Dermis blood vessel endothelial cell (primary cell): ENCODE results near the gene NPC1L1. TPM values are rescaled to one million over a fixed set of nuclear protein-coding genes. Genes with fewer than 3 reads are reported as not detected.
A peak's percentile ranks its signal among the peaks of the same experiment; 100 is the strongest.

ENCODE experiments used
- DNase-seq: peaks from one replicate; pipeline ENCODE4 v3.0.0; 2010
- total RNA-seq: library from RNA; depleted of rRNA; stranded (reverse); fragments of >200 nt; gene quantifications from 2 replicates; pipeline ENCODE4 v1.2.3, GENCODE V29; 2014

The NPC1L1 gene
- total RNA-seq, 1 donor from 2014 or later, result not detected

DNA sequence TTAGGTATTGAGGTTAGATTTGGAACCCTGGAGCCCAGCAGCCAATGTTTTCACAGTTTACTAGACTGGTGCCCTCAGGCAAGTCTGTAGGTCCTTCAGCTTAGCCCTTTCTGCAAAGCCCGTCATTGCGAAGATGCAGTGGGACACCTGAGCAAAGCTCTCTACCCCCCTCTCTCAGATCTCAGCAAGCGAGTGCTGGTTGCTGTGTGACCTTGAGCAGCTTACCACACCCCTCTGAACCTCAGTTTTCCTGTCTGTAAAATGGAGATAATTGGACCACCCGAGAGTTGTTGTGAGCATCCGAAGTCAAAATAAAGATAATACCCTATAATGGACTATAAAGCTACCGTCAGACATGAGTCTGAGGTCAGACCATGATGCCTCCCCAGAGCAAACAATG, 3.7 kb downstream of the NPC1L1 start:
- DNase-seq, result no peak

DNA sequence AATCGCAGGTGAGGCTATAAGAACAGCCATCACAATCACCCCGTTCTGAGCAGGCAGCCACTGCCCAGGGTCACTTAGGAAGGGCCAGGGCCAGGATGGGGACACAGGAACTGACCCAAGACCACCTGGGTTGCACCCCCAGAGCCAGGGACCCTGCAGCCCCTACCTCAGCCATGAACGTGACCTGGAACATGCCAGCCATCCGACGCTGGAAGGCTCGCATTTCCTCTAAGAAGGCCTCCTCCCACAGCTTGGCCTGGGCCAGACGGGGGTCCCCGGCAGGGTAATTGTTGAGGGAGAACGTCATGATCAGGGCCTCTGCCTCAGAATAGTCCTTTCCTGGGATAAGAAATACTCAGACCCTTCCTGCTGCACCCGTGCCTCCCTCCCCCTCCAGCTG, 5.0 kb downstream of the NPC1L1 start:
- DNase-seq, result no peak

DNA sequence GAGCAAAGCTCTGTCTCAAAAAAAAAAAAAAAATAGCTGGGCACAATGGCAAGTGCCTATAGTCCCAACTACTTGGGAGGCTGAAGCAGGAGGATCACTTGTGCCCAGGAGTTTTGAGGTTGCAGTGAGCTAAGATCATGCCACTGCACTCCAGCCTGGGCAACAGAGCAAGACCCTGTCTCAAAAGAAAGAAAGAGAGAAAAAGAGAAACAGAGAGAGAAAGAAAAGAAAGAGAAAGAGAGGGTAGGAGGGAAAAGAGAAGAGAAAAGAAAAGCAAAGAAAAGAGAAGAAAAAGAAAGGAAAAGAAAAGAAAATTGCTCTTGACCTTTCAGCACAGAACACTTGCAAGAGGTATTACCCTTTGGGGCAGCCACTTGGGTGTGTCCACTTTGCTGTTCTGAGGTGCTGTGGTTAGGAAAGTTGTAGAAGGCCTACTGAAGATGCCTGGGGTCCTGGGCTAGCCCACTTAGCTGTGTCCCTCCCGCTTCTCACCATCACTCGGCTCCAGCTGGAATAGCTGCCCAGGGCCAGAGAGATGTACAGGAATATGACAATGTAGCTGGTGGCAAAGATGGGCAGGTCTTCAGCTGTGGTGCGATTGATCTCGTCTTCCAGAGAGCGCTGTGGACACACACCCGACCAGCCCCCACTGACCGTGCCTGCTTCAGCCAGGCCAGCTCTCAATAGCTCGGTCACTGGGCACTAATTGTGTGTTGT, 5.6 kb downstream of the NPC1L1 start:
- DNase-seq, result no peak

DNA sequence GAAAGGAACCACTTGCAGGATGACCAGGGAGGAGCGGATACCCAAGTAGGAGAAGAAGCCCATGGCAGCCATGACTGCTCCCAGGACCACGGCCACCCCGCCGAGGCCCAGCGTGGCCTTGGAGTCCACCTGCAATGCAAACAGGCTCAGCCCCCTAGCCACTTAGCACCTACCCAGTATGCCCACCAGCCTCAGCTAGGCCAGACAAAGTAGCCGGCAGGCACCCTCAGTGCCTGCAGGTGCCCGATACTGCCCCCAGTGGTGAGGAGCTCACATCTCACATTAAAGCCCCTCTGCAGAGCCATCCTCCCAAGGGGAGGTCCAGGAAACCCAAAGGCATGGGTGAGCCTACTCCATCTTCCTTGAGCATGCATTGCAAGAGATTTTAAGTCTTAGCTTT, 6.6 kb downstream of the NPC1L1 start:
- peak; percentile 57 for DNase-seq

DNA sequence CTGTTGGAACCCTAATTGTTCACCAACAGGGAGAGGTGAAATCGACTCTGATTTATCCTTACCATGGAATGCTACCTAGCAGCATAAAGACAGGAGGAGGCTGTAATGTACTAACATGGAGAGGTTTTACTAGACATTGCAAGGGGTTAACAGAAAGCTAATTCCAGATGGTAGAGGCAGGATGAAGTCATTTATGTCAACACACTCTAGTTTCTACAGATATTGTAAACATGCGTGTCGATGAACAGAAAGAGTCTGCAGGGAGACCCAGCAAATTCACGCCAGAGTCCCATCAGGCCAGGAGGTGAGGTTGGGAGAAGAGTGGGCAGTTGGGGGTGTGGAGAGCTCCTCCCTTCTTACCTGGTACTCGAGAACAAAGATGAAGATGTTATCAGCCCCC, 7.0 kb downstream of the NPC1L1 start:
- DNase-seq, result no peak

DNA sequence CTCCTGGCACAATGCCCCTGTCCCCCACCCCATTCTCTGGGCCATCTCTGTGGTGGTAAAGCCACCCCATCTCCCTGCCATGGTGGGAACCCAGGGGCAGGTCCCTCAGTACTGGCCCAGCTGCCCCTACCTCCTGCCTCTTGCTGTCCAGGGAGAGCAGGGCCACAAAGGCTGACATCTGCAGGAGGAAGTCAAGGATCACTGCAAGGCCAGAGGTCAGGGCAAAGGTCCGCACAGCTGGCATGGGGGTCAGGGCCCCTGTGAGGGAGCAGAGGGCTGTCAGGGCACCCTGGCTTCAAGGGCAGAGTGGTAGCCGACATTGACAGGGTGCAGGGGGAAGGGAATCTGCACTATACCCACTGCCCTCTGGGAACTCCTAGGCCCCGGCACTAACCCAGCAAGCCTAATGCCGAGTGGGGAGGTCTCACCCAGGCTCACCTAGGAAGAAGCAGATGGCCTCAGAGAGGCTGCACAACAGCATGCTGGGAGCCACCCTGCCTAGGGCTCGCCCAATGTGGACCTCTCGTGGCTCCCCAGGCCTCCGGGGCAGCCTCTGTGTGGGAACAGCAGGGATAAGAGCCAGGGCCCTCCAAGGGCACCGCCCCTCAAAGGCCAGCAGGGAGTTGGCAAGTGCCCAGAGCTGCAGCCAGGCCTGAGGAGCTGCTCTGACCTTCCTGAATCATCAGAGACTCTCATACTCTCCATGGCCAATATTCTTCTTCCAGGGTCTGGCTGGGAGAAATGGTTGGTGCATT, 7.7 kb downstream of the NPC1L1 start:
- no peak for DNase-seq

DNA sequence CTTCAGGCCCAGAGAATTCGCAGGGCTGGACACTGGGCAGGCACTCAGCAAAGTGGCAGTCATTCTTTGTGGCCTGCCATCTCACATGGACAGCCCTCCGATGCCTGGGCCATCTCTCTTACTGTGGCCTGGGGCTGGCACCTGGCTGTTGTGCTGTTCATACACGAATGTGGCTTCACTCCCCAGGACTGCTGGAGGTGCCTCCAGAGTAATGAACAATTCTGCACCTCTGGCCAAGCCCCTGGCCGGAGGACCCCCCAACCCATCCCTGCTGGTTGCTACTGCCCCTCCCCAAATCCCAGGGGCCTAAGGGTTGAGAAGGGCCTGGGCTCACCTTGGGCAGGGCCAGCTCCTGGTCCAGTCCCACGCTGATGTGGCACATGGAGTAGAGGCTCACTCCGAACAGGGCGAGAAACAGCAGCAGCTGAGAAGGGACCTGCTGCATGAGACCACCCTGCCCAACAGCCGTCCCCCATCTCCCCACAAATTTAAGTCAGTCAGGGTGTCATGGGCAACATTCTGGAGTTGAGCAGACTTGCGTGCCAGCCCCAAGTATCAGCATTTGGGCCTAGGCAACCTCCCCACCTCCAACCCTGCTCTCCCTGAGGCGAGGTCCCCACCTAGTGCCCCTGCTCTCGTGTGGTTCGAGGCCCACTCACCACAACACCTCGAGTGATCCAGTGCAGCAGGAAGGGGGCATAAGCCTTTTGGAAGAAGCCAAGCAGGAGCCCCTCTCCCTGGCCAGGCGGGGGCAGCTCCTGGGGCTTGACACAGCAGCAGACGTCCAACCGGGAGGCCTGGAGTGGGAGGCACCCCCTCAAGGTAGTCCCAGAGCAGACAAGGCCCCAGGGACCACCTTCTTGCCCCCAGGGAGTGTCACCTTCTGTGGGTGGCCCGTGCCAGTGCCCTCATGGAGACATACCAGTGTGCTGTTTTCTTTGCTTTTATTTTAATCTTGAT, 9.4 kb downstream of the NPC1L1 start:
- DNase-seq, result no peak

DNA sequence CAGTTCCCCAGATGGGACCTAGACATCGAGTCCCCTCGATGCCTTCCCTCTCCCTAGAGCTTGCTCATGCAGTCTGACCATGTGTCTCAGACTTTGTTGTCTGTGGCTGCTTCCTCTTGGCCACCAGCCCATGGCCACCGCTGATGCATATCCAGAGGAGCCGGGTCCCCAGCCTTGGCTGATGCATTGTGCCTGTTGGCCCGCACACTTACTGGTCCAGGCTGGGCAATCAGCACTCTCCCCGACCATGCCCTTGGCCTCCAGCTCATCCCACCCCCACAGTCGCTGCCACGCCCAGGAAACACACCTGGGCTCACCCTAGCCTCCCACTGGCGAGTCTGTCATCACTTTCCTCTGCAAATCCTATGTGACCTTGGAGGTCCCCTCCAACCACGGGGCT, 10.1 kb downstream of the NPC1L1 start:
- DNase-seq, result no peak

DNA sequence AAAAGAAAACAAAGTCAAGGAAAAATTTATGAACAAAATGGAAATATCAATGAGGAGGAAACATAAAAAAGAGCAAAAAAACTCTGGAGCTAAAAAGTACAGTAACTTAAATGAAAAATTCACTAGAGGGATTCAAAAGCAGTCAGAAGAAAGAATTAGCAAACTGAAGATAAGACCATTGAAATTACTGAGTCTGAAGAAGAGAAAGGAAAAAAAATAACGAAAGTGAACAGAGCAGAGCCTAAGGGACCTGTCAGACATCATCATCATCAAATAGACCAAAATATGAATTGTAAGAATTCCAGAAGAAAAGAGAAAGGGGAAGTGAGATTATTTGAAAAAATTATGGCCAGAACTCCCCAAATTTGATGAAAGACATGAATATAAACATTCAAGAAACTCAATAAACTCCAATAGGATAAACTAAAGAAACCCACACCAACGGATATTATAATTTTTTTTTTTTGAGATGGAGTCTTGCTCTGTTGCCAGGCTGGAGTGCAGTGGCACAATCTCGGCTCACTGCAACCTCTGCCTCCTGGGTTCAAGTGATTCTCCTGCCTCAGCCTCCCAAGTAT, 16.2 kb downstream of the NPC1L1 start:
- no peak for DNase-seq

DNA sequence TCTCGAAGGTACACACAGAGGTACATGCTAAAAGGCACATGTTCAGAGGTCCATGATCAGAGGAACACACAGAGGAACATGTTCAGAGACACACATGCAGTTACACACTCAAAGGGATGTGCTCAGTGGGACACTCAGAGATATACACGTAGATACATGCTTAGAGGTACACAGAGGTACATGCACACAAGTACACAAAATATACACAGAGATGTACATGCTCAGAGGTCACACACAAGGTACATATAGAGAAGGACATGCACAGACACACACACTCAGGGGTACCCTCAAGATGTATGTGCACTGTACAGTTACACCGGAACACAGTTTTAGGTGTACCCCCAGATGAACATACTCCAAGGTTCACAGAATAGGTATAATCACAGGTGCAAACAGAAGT, 18.8 kb downstream of the NPC1L1 start:
- no peak for DNase-seq

DNA sequence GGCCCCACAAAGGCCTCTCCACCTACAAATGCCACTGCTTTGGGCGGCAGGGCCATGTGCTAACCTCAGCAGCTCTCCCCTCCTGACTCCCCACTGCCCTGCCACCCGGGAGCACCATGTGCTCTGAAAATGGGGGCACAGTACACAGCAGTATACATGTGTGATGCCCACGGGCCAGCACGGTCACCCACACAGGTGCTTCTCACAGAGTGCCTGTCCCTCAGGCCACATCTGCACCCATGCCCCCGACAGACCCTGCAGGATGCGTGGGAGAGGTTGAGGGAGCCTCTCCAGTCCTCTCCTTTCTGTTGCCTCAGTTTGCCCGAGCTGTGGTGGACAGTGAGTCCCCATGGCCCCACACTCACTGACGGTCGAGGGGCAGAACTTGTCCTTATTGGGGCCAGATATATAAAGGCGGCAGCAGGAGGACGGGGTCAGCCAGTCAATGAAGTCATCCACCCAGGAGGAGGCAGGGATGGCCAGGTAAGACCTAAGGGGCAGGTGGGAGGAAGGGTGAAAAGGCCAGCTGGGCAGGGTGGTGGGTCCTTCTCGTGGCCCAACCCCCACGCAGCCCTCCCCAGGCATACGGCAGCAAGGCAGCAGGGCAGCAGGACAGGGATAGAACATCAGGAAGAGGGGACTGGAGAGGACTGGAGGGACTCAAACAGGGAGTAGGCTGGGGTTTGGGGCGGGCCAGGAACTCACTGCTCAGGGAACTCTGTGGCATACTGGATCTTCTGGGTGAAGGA, 19.6 kb downstream of the NPC1L1 start:
- no peak for DNase-seq

DNA sequence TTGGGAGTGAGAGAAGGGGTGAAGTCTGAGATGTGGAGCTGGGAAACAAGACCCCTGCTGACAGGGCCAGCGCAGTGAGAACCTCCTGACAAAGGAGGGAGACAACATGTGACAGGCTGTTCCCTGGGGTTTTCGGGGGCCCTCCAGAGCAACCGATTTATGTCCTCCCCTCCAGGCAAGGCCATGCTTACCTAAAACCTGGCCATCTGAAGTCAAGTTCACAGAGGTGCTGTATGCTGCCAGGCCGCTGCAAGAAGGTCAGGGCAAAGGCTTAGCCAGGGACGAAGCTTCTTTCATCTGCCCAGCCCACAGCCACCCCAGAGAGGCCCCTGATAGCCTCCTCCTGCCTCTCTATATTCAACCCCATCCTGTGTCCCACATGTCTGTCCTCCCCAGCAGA, 20.6 kb downstream of the NPC1L1 start:
- no peak for DNase-seq

DNA sequence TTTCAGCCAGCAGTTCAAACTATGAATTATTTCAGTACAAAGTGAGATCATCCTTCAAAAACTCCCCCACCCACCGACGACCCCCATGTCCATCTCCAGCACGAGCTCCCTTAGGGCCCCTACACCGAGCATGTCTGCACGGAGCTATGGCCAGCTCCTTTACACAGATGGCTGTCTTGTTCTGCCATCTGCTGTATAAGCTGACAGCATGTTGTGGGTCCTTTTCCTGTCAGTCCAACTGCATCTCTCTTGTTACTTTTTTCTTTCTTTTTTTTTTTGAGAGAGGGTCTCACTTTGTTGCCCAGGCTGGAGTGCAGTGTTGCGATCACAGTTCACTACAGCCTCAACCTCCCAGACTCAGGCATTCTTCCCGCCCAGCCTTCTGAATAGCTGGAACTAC, 21.6 kb downstream of the NPC1L1 start:
- no peak for DNase-seq

DNA sequence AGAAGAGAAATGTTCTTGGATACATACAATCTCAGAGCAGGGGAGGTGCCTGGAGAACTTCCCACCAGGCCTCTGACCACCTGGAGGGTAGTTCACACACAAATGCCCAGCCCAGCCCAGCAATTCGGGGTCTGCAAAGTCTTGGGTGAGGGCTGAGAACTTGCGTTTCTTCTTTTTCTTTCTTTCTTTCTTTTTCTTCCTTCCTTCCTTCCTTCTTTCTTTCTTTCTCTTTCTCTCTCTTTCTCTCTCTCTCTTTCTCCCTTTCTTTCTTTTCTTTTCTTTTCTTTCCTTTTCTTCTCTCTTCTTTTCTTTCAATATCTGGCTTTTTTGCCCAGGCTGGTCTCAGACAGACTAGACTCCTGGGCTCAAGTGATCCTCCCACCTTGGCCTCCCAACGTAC, 22.4 kb downstream of the NPC1L1 start:
- no peak for DNase-seq

DNA sequence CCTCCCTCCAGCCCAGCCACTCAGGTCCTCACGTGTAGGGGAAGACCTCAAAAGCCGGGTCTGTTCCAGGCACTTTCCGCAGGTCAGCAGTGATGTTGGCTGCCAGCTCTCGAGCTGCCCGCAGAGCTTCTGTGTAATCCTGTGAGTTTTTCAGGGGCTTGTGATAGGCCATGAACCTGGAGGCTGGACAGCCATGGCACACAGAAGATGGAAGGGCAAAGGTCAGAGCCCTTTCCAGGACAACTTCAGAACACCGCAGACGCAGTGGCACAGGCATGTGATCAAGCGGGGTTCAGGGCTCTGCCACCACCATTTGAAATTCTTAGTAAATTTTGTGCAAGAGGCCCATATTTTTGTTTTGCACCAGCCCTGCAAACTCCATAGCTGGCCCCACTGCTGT, 24.0 kb downstream of the NPC1L1 start:
- no peak for DNase-seq

DNA sequence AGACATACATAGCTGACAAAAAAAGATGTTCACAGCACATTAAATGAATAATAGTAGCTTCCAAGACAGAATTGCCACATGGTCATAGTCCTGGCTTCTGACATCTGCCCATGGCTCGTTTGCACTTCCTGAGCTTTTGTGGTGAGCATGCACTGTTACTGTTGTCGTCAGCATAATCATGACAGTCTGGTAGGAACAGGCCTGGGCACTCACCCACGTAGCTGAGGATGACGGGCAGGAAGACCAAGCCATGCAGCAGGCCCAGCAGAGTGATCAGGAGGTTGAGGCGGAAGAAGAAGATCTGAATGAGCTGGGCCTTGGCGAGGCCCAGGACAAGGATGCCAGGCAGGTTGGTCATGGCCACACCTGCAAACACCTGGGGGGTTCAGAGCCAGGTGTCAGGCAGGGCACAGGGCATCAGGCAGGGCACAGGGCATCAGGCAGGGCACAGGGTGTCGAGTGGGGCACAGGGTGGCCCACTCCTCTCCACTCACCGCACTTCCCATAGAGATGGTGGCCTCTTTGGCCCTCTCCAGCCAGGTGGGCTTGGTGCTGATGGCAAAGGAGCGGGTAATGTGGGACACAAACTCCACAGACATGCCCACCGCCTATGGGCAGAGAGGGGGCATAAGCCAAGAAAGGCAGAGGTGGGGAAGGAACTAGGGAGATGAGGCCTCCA, 25.4 kb downstream of the NPC1L1 start:
- DNase-seq, result no peak

DNA sequence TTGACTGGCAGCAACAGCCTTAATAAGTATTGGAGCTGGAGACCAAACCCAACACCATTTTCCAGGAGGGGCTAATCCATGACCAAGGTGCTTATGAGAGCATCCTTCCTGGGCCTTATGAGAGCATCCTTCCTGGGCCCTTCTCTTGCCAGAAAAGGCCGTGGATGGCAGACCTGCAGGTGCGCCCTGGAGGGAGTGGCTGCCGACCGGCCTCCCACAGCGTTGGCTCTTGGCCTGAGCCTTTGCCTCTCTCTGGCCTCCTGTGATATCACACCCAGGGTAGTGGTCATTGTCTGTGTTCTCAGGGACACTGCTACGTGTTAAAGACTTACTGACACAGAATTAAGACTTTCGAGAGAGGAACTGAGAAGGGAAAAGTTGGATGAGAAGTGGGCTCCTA, 28.4 kb downstream of the NPC1L1 start:
- no peak for DNase-seq

DNA sequence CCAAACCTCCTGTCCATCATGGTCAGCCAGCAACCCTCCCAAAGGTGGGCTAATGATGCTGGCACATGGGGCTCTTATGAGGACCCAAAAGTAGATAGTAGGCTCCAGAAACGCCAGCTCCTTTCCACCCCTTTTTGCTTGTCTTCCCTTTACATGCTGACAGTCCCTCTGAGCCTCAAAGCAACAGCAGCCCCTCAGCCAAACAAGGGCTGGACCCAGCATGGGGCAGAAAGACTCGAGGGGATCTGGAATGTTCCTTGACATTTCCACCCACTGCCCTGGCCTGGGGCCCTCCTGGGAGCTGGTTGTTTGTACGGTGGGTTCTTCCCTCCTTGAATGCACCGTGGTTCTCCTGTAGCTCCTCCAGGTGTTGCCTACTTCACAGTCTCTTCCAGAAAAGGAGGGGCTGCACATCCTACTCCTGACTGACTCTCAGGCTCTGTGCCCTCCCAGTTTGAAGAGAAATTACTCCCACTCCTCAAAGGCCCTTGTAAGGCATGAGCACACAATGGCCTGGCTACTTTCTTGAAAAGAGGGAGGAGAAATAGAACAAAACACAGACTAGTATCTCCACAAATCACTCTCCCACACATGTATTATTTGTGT, 29.2 kb downstream of the NPC1L1 start:
- no peak for DNase-seq

DNA sequence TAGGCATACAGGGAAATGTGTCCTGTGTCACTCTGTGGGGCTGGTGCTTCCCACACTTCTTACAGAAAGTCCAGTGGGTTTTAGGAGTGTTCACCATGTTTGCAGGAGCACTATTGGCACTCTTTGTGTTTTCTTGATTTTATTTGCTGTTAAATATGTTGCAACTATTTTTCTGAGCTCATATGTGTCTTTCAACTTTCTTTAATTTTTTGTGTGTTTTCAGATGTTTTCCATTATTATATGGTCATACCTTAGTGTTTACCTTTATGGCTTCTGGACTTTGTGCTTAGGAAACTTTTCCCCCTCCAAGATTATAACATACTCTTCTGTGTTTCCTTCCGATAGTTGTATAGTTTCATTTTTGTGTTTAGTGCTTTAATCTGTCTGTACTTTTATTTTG, 29.9 kb downstream of the NPC1L1 start:
- no peak for DNase-seq

DNA sequence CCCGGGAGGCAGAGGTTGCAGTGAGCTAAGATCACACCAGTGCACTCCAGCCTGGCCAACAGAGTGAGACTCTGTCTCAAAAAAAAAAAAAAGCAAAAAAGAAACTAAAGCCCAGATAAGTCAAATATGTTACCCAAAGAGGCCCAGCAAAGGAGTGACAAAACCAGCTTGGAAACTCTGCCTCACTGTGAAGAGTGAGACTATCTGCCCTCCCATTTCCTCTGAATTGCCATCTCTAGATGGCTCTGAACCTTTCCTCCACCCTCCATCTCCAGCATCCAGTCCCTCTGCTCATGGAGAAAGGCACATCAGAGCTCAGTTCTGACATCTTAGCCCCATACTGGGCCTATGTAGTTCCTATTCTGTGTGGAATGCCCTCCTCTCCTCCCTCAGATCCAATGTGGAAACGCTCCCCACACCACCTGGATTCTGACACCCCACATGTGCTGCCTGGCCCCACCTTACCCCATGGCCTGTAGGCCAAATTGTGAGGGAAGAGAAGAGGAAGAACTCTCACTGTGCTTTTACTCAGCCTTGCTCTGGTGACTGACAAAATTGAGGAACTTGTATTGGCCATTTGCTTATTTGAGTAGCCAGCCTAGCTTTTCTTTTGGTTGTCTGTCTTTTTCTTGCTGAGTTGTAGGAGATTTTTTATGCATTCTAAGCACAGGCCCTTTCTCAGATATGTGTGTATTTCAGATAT, 32.7 kb downstream of the NPC1L1 start:
- no peak for DNase-seq
